SK-N-SH (cell line): Measurements from ENCODE around the gene PRELID1. TPM values are rescaled to one million over a fixed set of nuclear protein-coding genes. Genes with fewer than 3 reads are reported as not detected.
A peak's percentile ranks its signal among the peaks of the same experiment; 100 is the strongest.

Experiments
- CTCF ChIA-PET: fragments of 300-600, 350-600 bp; formaldehyde crosslinking; extraction: SDS; loops from one replicate; lab custom pipeline; 2021; lab: Yijun Ruan, JAX
- POLR2A ChIA-PET: fragments of 350-600 bp; sonication (Branson Sonifier 250); formaldehyde crosslinking; extraction: SDS; loops from one replicate; lab custom pipeline; 2020; ENCODE audit warnings: antibody characterized with exemption, inconsistent platforms; lab: Yijun Ruan, JAX
- DNase-seq: peaks from one replicate; pipeline ENCODE4 v3.0.0; 2012
- H2AFZ ChIP-seq: fragments of 200-600 bp; sonication (generic); 2 replicates; pipeline ENCODE4 v1.8.1; 2016; ENCODE audit warnings: antibody characterized with exemption, mild to moderate bottlenecking, low read depth
- H3F3A ChIP-seq: fragments of 200-600 bp; sonication (generic); replicated peaks from 2 replicates; pipeline ENCODE3; 2016; ENCODE audit warnings: antibody characterized with exemption, mild to moderate bottlenecking; ENCODE audit not compliant: insufficient read depth
- H3K27ac ChIP-seq, 2 experiments: fragments of 200-500 bp in 1 of 2; fragments of 200-600 bp in 1 of 2; sonication (Bioruptor generic) in 1 of 2; sonication (generic), shearing (Covaris generic) in 1 of 2; 2 replicates each; pipeline versions ENCODE4 v1.5.1 to v1.6.1; 2014 to 2016; ENCODE audit warnings: low read depth in 2 of 2, inconsistent platforms in 1 of 2, low read length in 1 of 2, mild to moderate bottlenecking in 1 of 2, mixed read lengths in 1 of 2
- H3K27me3 ChIP-seq: fragments of 200-600 bp; sonication (generic), shearing (Covaris generic); 2 replicates; pipeline ENCODE4 v1.6.1; 2016; ENCODE audit warnings: mixed run types; ENCODE audit not compliant: insufficient read depth
- H3K36me3 ChIP-seq, 2 experiments: fragments of 200-500 bp in 1 of 2; fragments of 200-600 bp in 1 of 2; sonication (Bioruptor generic) in 1 of 2; sonication (generic) in 1 of 2; replicated peaks in 1 of 2; 2 replicates each; pipeline versions ENCODE3 to v1.5.1; 2014 to 2016; ENCODE audit warnings: low read length in 1 of 2, mild to moderate bottlenecking in 1 of 2; ENCODE audit not compliant: insufficient read depth in 2 of 2, control insufficient read depth in 1 of 2
- H3K4me1 ChIP-seq, 2 experiments: fragments of 200-500 bp in 1 of 2; fragments of 200-600 bp in 1 of 2; sonication (Bioruptor generic) in 1 of 2; sonication (generic), shearing (Covaris generic) in 1 of 2; 2 replicates each; pipeline versions ENCODE4 v1.5.1 to v1.6.1; 2014 to 2016; ENCODE audit warnings: low read depth in 1 of 2, low read length in 1 of 2, mixed run types in 1 of 2; ENCODE audit not compliant: insufficient read depth in 2 of 2, control insufficient read depth in 1 of 2
- H3K4me2 ChIP-seq: fragments of 200-600 bp; sonication (generic), shearing (Covaris generic); 2 replicates; pipeline ENCODE4 v1.6.1; 2017; ENCODE audit warnings: mixed run types
- H3K4me3 ChIP-seq, 2 experiments: fragments of 200-500 bp in 1 of 2; fragments of 200-600 bp in 1 of 2; sonication (Bioruptor generic) in 1 of 2; sonication (generic), shearing (Covaris generic) in 1 of 2; 2 replicates each; pipeline versions ENCODE4 v1.5.1 to v1.8.1; 2014 to 2016; ENCODE audit warnings: low read depth in 2 of 2, inconsistent platforms in 1 of 2, low read length in 1 of 2, mild to moderate bottlenecking in 1 of 2, mixed read lengths in 1 of 2, moderate library complexity in 1 of 2
- H3K79me2 ChIP-seq: fragments of 200-600 bp; sonication (generic); 2 replicates; pipeline ENCODE4 v1.8.1; 2017; ENCODE audit warnings: mild to moderate bottlenecking; ENCODE audit not compliant: insufficient read depth
- H3K9ac ChIP-seq: fragments of 200-600 bp; sonication (generic); 2 replicates; pipeline ENCODE4 v1.6.1; 2017; ENCODE audit warnings: mixed run types
- H3K9me2 ChIP-seq: fragments of 200-600 bp; sonication (generic); 2 replicates; pipeline ENCODE4 v1.6.1; 2017; ENCODE audit warnings: mixed run types
- H3K9me3 ChIP-seq: fragments of 200-600 bp; sonication (generic); 2 replicates; pipeline ENCODE4 v1.6.1; 2017; ENCODE audit warnings: mixed run types, mild to moderate bottlenecking, moderate library complexity
- H4K20me1 ChIP-seq: fragments of 200-600 bp; sonication (generic); 2 replicates; pipeline ENCODE4 v1.6.1; 2017; ENCODE audit warnings: mild to moderate bottlenecking, mixed run types; ENCODE audit not compliant: insufficient read depth
- CHD2 ChIP-seq: fragments of 150-350 bp; IDR thresholded peaks from 2 replicates; pipeline ENCODE4 v1.6.1; 2018; ENCODE audit warnings: low read length; ENCODE audit not compliant: partially characterized antibody
- FOSL2 ChIP-seq: IDR thresholded peaks from 2 replicates; pipeline ENCODE4 v1.4.0; 2012; ENCODE audit warnings: low read depth, mild to moderate bottlenecking, moderate library complexity, borderline replicate concordance
- FOXM1 ChIP-seq: IDR thresholded peaks from 2 replicates; pipeline ENCODE4 v1.4.0; 2012; ENCODE audit warnings: low read depth, mild to moderate bottlenecking
- JUND ChIP-seq: IDR thresholded peaks from 2 replicates; pipeline ENCODE4 v1.4.0; 2012
- MEF2A ChIP-seq: IDR thresholded peaks from 2 replicates; pipeline ENCODE4 v1.4.0; 2012; ENCODE audit warnings: low read depth, borderline replicate concordance
- MXI1 ChIP-seq: IDR thresholded peaks from 2 replicates; pipeline ENCODE4 v1.6.1; 2012; ENCODE audit warnings: mild to moderate bottlenecking, low read depth, low read length, improper control_type of control experiment
- NFIC ChIP-seq: IDR thresholded peaks from 2 replicates; pipeline ENCODE4 v1.4.0; 2012; ENCODE audit warnings: borderline replicate concordance
- RAD21 ChIP-seq: IDR thresholded peaks from 2 replicates; pipeline ENCODE4 v1.6.1; 2012; ENCODE audit warnings: mild to moderate bottlenecking, low read length
- RCOR1 ChIP-seq: fragments of 150-350 bp; IDR thresholded peaks from 2 replicates; pipeline ENCODE4 v1.6.1; 2017; ENCODE audit warnings: antibody characterized with exemption, low read length
- SIN3A ChIP-seq: IDR thresholded peaks from 2 replicates; pipeline ENCODE4 v1.6.1; 2012; ENCODE audit warnings: low read depth, mild to moderate bottlenecking, low read length, moderate library complexity, borderline replicate concordance
- TAF1 ChIP-seq: IDR thresholded peaks from 2 replicates; pipeline ENCODE4 v1.6.1; 2012; ENCODE audit warnings: low read depth, mild to moderate bottlenecking, low read length, moderate library complexity, borderline replicate concordance
- TEAD4 ChIP-seq: IDR thresholded peaks from 2 replicates; pipeline ENCODE4 v1.4.0; 2012; ENCODE audit warnings: mild to moderate bottlenecking, borderline replicate concordance; ENCODE audit not compliant: insufficient read depth
- YY1 ChIP-seq: IDR thresholded peaks from 2 replicates; pipeline ENCODE4 v1.4.0; 2012; ENCODE audit warnings: low read depth, mild to moderate bottlenecking
- WGBS: methylation state at CpG from one replicate; pipeline ENCODE4 v1.1.6; 2017; ENCODE audit warnings: low lambda C conversion rate; 5-methylcytosine and 5-hydroxymethylcytosine counted together
- polyA plus RNA-seq, 3 experiments: library from polyadenylated mRNA; depleted of rRNA; stranded (reverse); fragments of >200 nt; gene quantifications; 2 replicates each; pipeline ENCODE4 v1.2.3, GENCODE V29; 2012
- TF ChIP-seq, protein P1 (sequence below): fragments of 150-350 bp; IDR thresholded peaks from 2 replicates; pipeline ENCODE4 v1.6.1; 2016; ENCODE audit warnings: mild to moderate bottlenecking, low read depth, low read length
- TF ChIP-seq, protein P2 (sequence below): fragments of 150-350 bp; IDR thresholded peaks from 2 replicates; pipeline ENCODE4 v1.6.1; 2017; ENCODE audit warnings: antibody characterized with exemption, low read length, low read depth, borderline replicate concordance
- TF ChIP-seq, protein P3 (sequence below): IDR thresholded peaks from 2 replicates; pipeline ENCODE4; 2012

Gene PRELID1
- polyA plus RNA-seq, 1 of the 3 experiments (the other 2 are of a cell fraction), result 344 TPM

DNA sequence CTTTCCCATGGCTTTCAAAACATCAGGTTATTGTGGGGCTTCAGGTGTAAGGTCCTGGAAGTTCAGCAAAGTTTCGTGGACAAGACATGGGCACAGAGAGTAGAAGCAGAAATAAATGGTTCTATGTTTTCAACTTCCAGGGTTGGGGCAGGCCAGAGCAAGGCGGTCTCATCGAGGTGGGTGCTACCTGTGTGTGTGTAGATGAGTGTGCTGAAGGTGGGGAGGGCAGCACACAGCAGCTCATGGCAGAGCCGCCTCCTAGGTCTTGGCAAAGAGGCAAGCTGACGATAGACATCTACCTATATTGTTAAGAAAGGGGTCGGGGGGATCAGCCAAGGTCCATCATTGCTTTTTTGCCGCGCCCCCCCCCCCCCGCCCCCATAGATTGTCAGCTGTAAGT, 3.9 kb upstream of the PRELID1 start:
- no peak overlapping the region for H3K4me3 ChIP-seq
- peaks cover 0 to 18% of the 10 kb centered on the region in 2 experiments; a peak in 1 of 4 replicates for H3K4me1 ChIP-seq
- no peaks in the 10 kb centered on the region for H3K9me2 ChIP-seq
- H3K27me3 ChIP-seq, result no peaks in the 10 kb centered on the region
- no peak overlapping the region for H2AFZ ChIP-seq
- no peak for TF ChIP-seq FOXM1
- no peak for TF ChIP-seq FOSL2
- no peak for TF ChIP-seq RAD21
- no peak for TF ChIP-seq TAF1
- no peak for TF ChIP-seq RCOR1
- no peak for TF ChIP-seq SIN3A
- no peak for TF ChIP-seq TEAD4
- no peak for TF ChIP-seq YY1
- TF ChIP-seq CHD2, result no peak
- TF ChIP-seq NFIC, result no peak
- TF ChIP-seq, protein P1, sequence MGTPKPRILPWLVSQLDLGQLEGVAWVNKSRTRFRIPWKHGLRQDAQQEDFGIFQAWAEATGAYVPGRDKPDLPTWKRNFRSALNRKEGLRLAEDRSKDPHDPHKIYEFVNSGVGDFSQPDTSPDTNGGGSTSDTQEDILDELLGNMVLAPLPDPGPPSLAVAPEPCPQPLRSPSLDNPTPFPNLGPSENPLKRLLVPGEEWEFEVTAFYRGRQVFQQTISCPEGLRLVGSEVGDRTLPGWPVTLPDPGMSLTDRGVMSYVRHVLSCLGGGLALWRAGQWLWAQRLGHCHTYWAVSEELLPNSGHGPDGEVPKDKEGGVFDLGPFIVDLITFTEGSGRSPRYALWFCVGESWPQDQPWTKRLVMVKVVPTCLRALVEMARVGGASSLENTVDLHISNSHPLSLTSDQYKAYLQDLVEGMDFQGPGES, result no peak
- no peak for TF ChIP-seq MEF2A
- TF ChIP-seq, protein P2, sequence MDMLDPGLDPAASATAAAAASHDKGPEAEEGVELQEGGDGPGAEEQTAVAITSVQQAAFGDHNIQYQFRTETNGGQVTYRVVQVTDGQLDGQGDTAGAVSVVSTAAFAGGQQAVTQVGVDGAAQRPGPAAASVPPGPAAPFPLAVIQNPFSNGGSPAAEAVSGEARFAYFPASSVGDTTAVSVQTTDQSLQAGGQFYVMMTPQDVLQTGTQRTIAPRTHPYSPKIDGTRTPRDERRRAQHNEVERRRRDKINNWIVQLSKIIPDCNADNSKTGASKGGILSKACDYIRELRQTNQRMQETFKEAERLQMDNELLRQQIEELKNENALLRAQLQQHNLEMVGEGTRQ, result no peak
- TF ChIP-seq, protein P3, sequence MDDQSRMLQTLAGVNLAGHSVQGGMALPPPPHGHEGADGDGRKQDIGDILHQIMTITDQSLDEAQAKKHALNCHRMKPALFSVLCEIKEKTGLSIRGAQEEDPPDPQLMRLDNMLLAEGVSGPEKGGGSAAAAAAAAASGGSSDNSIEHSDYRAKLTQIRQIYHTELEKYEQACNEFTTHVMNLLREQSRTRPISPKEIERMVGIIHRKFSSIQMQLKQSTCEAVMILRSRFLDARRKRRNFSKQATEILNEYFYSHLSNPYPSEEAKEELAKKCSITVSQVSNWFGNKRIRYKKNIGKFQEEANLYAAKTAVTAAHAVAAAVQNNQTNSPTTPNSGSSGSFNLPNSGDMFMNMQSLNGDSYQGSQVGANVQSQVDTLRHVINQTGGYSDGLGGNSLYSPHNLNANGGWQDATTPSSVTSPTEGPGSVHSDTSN, result no peak
- no peak for TF ChIP-seq JUND
- TF ChIP-seq MXI1, result no peak
- peaks cover 13% of the 10 kb centered on the region for H3F3A ChIP-seq
- H3K27ac ChIP-seq, result peak overlapping the region in 1 of 2 experiments; percentile 21; a peak in 1 of 4 replicates
- peaks cover 29% of the 10 kb centered on the region for H3K79me2 ChIP-seq
- ChIA-PET CTCF (interaction anchor here (1.4 to 6.5 kb wide), 5 partner anchors 9 to 642 kb away, joined by 3 to 48 read pairs (median 6); no protein-coding TSS in a partner anchor), POLR2A (no interaction called here)
- H3K36me3 ChIP-seq, result peaks cover 11 to 57% of the 10 kb centered on the region in 2 experiments
- H3K4me2 ChIP-seq, result 0 out of 2 replicates have a peak overlapping the region, but pooled peaks have one; percentile 17
- DNase-seq, result no peak
- H3K9ac ChIP-seq, result no peak overlapping the region
- no peaks in the 10 kb centered on the region for H3K9me3 ChIP-seq
- peaks cover 2% of the 10 kb centered on the region; the same call in 1 of the 2 replicates for H4K20me1 ChIP-seq
- 82% methylated on average over 9 of the region's 9 CpGs for WGBS
